ENCODE results near the gene GMIP. TPM values are rescaled to one million over a fixed set of nuclear protein-coding genes. Genes with fewer than 3 reads are reported as not detected.

The GMIP gene
- total RNA-seq, 2 experiments from 2014 or later = 30.1 to 48.7 TPM

- Histone ChIP-seq H3K4me2 (ENCODE audit: low read length) (no peak overlapping the region), H3K9me2 (ENCODE audit: insufficient read depth, low read length) (no peaks in the 10 kb centered on the region), H3K36me3 (ENCODE audit: insufficient read depth, low read length) (peaks cover 54% of the 10 kb centered on the region), H3K27ac (ENCODE audit: low read depth, low read length, poor library complexity, severe bottlenecking) (no peak overlapping the region), H3K9me3 (ENCODE audit: low read length) (no peaks in the 10 kb centered on the region), H3K4me1 (ENCODE audit: insufficient read depth, low read length, poor library complexity, severe bottlenecking) (peaks cover 18% of the 10 kb centered on the region), H2AFZ (ENCODE audit: low read length) (no peak overlapping the region), H3K4me3 (ENCODE audit: low read depth, low read length, poor library complexity, severe bottlenecking) (no peak overlapping the region), H3K79me2 (ENCODE audit: insufficient read depth, low read depth, low read length) (no peaks in the 10 kb centered on the region), H4K20me1 (ENCODE audit: insufficient read depth, low read length) (no peaks in the 10 kb centered on the region)
- CTCF ChIA-PET (ENCODE audit: unreplicated experiment) = no interaction called here
- intact Hi-C loops (cut with micrococcal nuclease; ENCODE audit: unreplicated experiment) = no loop called here
- POLR2A ChIA-PET = no interaction called here
- TF ChIP-seq, protein P1, sequence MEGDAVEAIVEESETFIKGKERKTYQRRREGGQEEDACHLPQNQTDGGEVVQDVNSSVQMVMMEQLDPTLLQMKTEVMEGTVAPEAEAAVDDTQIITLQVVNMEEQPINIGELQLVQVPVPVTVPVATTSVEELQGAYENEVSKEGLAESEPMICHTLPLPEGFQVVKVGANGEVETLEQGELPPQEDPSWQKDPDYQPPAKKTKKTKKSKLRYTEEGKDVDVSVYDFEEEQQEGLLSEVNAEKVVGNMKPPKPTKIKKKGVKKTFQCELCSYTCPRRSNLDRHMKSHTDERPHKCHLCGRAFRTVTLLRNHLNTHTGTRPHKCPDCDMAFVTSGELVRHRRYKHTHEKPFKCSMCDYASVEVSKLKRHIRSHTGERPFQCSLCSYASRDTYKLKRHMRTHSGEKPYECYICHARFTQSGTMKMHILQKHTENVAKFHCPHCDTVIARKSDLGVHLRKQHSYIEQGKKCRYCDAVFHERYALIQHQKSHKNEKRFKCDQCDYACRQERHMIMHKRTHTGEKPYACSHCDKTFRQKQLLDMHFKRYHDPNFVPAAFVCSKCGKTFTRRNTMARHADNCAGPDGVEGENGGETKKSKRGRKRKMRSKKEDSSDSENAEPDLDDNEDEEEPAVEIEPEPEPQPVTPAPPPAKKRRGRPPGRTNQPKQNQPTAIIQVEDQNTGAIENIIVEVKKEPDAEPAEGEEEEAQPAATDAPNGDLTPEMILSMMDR (conservative IDR thresholded peaks at IDR 0.05; ENCODE audit: low read length) = no peak
- no peak for TF ChIP-seq EZH2phosphoT487 (IDR thresholded peaks at IDR 0.05; ENCODE audit: borderline replicate concordance, low read depth, low read length)
- DNase-seq (ENCODE audit: low spot score) = no peak
- BruUV-seq (replicated peaks) = no TSS peak
Observed at GRCh38 chr19:19630426-19630825, 13.0 kb downstream of the GMIP start.

DNA sequence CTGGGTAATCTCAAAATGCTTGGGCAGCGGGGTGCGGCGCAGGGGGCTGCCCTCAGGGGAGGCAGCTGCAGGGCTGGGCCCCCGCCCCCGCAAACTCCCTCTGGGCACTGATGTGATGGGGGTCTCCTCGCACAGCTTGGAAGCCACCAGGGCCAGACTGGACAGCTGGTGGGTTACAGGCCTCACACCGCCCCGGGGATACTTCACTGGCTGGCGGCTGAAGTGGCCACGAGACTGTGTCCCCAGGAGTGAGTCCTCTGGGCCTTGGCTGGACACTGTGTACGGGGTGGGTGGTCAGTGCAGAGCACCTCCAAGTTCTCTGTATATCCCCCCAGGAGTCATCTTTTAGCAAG lies 13.4 kb downstream of the GMIP start:
- intact Hi-C loops (cut with micrococcal nuclease; ENCODE audit: unreplicated experiment) = no loop called here
- peaks cover 18% of the 10 kb centered on the region for H3K4me1 ChIP-seq (ENCODE audit: insufficient read depth, low read length, poor library complexity, severe bottlenecking)
- POLR2A ChIA-PET = no interaction called here
- peaks cover 51% of the 10 kb centered on the region for H3K36me3 ChIP-seq (ENCODE audit: insufficient read depth, low read length)
- H3K79me2 ChIP-seq (ENCODE audit: insufficient read depth, low read depth, low read length) = no peaks in the 10 kb centered on the region
- no peak overlapping the region for H3K4me2 ChIP-seq (ENCODE audit: low read length)
- H4K20me1 ChIP-seq (ENCODE audit: insufficient read depth, low read length) = no peaks in the 10 kb centered on the region
- no peaks in the 10 kb centered on the region for H3K9me2 ChIP-seq (ENCODE audit: insufficient read depth, low read length)
- TF ChIP-seq EZH2phosphoT487 (IDR thresholded peaks at IDR 0.05; ENCODE audit: borderline replicate concordance, low read depth, low read length) = no peak
- TF ChIP-seq, protein P1 (conservative IDR thresholded peaks at IDR 0.05; ENCODE audit: low read length) = no peak
- CTCF ChIA-PET (ENCODE audit: unreplicated experiment) = no interaction called here
- DNase-seq (ENCODE audit: low spot score) = no peak
- no peak overlapping the region for H3K4me3 ChIP-seq (ENCODE audit: low read depth, low read length, poor library complexity, severe bottlenecking)
- H2AFZ ChIP-seq (ENCODE audit: low read length) = no peak overlapping the region
- no TSS peak for BruUV-seq (replicated peaks)
- no peak overlapping the region for H3K27ac ChIP-seq (ENCODE audit: low read depth, low read length, poor library complexity, severe bottlenecking)
- H3K9me3 ChIP-seq (ENCODE audit: low read length) = no peaks in the 10 kb centered on the region

GRCh38 chr19:19628501-19629134 lies 14.8 kb downstream of the GMIP start:
- Histone ChIP-seq H3K36me3 (ENCODE audit: insufficient read depth, low read length) (peaks cover 38% of the 10 kb centered on the region), H4K20me1 (ENCODE audit: insufficient read depth, low read length) (no peaks in the 10 kb centered on the region), H2AFZ (ENCODE audit: low read length) (no peak overlapping the region; the same call in 1 of the 2 replicates), H3K4me2 (ENCODE audit: low read length) (peak overlapping the region; percentile 81), H3K79me2 (ENCODE audit: insufficient read depth, low read depth, low read length) (no peaks in the 10 kb centered on the region), H3K9me3 (ENCODE audit: low read length) (no peaks in the 10 kb centered on the region), H3K4me3 (ENCODE audit: low read depth, low read length, poor library complexity, severe bottlenecking) (peak overlapping the region; percentile 70), H3K9me2 (ENCODE audit: insufficient read depth, low read length) (no peaks in the 10 kb centered on the region), H3K27ac (ENCODE audit: low read depth, low read length, poor library complexity, severe bottlenecking) (no peak overlapping the region), H3K4me1 (ENCODE audit: insufficient read depth, low read length, poor library complexity, severe bottlenecking) (peaks cover 18% of the 10 kb centered on the region)
- CTCF ChIA-PET (ENCODE audit: unreplicated experiment) = no interaction called here
- no peak for TF ChIP-seq EZH2phosphoT487 (IDR thresholded peaks at IDR 0.05; ENCODE audit: borderline replicate concordance, low read depth, low read length)
- TF ChIP-seq, protein P1 (conservative IDR thresholded peaks at IDR 0.05; ENCODE audit: low read length) = no peak
- intact Hi-C loops (cut with micrococcal nuclease; ENCODE audit: unreplicated experiment) = no loop called here
- no peak for DNase-seq (ENCODE audit: low spot score)
- POLR2A ChIA-PET = interaction anchor here (0.6 kb wide), 1 partner anchor 36 kb away, joined by 4 read pairs; no protein-coding TSS in a partner anchor
- no TSS peak for BruUV-seq (replicated peaks)

Data from OCI-LY7 (cell line).